ENCODE measurements around the gene ULK4. TPM values are rescaled to one million over a fixed set of nuclear protein-coding genes. Genes with fewer than 3 reads are reported as not detected.

ULK4 gene
- total RNA-seq, 1 experiment from 2014 or later = 4.2 TPM

DNA sequence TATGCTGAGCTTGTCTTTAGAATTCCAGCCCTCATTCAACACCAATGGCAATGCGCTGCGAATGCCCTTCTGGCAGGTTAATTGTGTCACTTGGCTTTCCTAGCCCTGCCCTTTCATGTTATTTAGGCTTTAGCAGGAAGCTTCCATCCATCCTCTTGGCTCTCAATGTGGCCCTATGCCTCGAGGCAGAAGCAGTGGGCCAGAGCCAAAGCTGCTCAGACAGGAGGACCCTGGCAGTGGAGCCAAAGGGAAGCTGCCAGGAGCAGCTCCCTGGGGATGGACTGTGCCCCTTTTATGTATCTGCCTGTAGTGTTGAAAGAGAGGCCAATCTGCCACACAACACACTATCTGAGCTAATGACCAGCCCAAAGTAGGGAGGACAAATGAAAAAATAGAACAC lies 386.2 kb downstream of the ULK4 start:
- ChIA-PET CTCF (no interaction called here), POLR2A (no interaction called here)
- Histone ChIP-seq H3K4me1 (no peaks in the 10 kb centered on the region), H3K4me3 (ENCODE audit: low read depth, low read length) (no peak overlapping the region), H3K36me3 (ENCODE audit: control insufficient read depth, insufficient read depth, low read length) (no peaks in the 10 kb centered on the region), H3K27me3 (replicated peaks; ENCODE audit: control insufficient read depth, insufficient read depth, low read length) (no peaks in the 10 kb centered on the region), H3K9me3 (no peaks in the 10 kb centered on the region)
- Mint-ChIP-seq H3K4me3 (ENCODE audit: unreplicated experiment) (no peak overlapping the region), H3K27ac (ENCODE audit: unreplicated experiment) (no peak overlapping the region), H3K36me3 (ENCODE audit: insufficient read depth, unreplicated experiment) (no peaks in the 10 kb centered on the region), H3K9me3 (ENCODE audit: unreplicated experiment) (no peaks in the 10 kb centered on the region), H3K27me3 (ENCODE audit: insufficient read depth, unreplicated experiment) (no peaks in the 10 kb centered on the region), H3K4me1 (ENCODE audit: low read depth, unreplicated experiment) (no peaks in the 10 kb centered on the region)
- TF ChIP-seq CTCF (IDR thresholded peaks at IDR 0.05; ENCODE audit: insufficient read depth in 1 of 2, low read depth in 1 of 2, low read length in 1 of 2, severe bottlenecking in 1 of 2, unreplicated experiment in 1 of 2) = no peak
- intact Hi-C loops (cut with micrococcal nuclease; ENCODE audit: unreplicated experiment) = no loop called here
- no TSS peak for BruUV-seq (replicated peaks)
- no peak for DNase-seq

GRCh38 chr3:41574900-41575299 lies 387.0 kb downstream of the ULK4 start:
- intact Hi-C loops (cut with micrococcal nuclease; ENCODE audit: unreplicated experiment) = no loop called here
- no peak overlapping the region for H3K27ac Mint-ChIP-seq (ENCODE audit: unreplicated experiment)
- CTCF ChIA-PET = no interaction called here

DNA sequence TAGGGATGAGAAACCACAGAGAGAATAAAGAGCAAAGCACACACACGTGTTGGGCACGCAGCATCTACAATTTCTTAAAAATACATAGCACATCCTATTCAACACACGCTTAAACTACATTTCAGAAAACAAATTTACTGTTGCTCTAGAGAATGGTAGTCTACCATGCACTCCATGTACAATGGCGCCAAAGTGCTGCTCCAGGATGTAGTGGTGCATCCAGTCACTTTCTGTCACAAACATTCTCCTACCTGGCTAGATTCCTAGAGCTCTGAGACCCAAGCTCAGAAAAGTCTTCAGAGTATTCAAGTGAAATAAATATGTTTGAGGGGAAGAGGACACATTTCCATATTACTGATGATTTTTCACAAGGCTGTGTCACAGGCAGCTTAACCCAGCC lies 388.3 kb downstream of the ULK4 start:
- no peaks in the 10 kb centered on the region for H3K36me3 Mint-ChIP-seq (ENCODE audit: insufficient read depth, unreplicated experiment)
- H3K27ac Mint-ChIP-seq (ENCODE audit: unreplicated experiment) = no peak overlapping the region
- H3K4me1 Mint-ChIP-seq (ENCODE audit: low read depth, unreplicated experiment) = no peaks in the 10 kb centered on the region
- ChIA-PET POLR2A (no interaction called here), CTCF (no interaction called here)
- Histone ChIP-seq H3K36me3 (ENCODE audit: control insufficient read depth, insufficient read depth, low read length) (no peaks in the 10 kb centered on the region), H3K4me1 (no peaks in the 10 kb centered on the region), H3K9me3 (no peaks in the 10 kb centered on the region), H3K27me3 (replicated peaks; ENCODE audit: control insufficient read depth, insufficient read depth, low read length) (no peaks in the 10 kb centered on the region), H3K4me3 (ENCODE audit: low read depth, low read length) (no peak overlapping the region)
- H3K27me3 Mint-ChIP-seq (ENCODE audit: insufficient read depth, unreplicated experiment) = peaks cover 6% of the 10 kb centered on the region
- intact Hi-C loops (cut with micrococcal nuclease; ENCODE audit: unreplicated experiment) = no loop called here
- DNase-seq = no peak
- BruUV-seq (replicated peaks) = no TSS peak
- no peaks in the 10 kb centered on the region for H3K9me3 Mint-ChIP-seq (ENCODE audit: unreplicated experiment)
- TF ChIP-seq CTCF (IDR thresholded peaks at IDR 0.05; ENCODE audit: insufficient read depth in 1 of 2, low read depth in 1 of 2, low read length in 1 of 2, severe bottlenecking in 1 of 2, unreplicated experiment in 1 of 2) = no peak
- no peak overlapping the region for H3K4me3 Mint-ChIP-seq (ENCODE audit: unreplicated experiment)

More at GRCh38 chr3:41574900-41575299, 387.0 kb downstream of the ULK4 start:
- Mint-ChIP-seq H3K36me3 (ENCODE audit: insufficient read depth, unreplicated experiment) (no peaks in the 10 kb centered on the region), H3K4me3 (ENCODE audit: unreplicated experiment) (no peak overlapping the region), H3K27me3 (ENCODE audit: insufficient read depth, unreplicated experiment) (peaks cover 2% of the 10 kb centered on the region), H3K4me1 (ENCODE audit: low read depth, unreplicated experiment) (no peaks in the 10 kb centered on the region), H3K9me3 (ENCODE audit: unreplicated experiment) (no peaks in the 10 kb centered on the region)
- POLR2A ChIA-PET = no interaction called here
- no peak for DNase-seq
- H3K4me1 ChIP-seq = no peaks in the 10 kb centered on the region
- H3K4me3 ChIP-seq (ENCODE audit: low read depth, low read length) = no peak overlapping the region
- no TSS peak for BruUV-seq (replicated peaks)
- TF ChIP-seq CTCF (IDR thresholded peaks at IDR 0.05; ENCODE audit: insufficient read depth in 1 of 2, low read depth in 1 of 2, low read length in 1 of 2, severe bottlenecking in 1 of 2, unreplicated experiment in 1 of 2) = no peak
- H3K27me3 ChIP-seq (replicated peaks; ENCODE audit: control insufficient read depth, insufficient read depth, low read length) = no peaks in the 10 kb centered on the region
- H3K36me3 ChIP-seq (ENCODE audit: control insufficient read depth, insufficient read depth, low read length) = no peaks in the 10 kb centered on the region
- no peaks in the 10 kb centered on the region for H3K9me3 ChIP-seq
